NCI-H2196 treated with DMSO at 0.1 percent for 48 hours (cell line): Measurements from ENCODE around the gene CAPN9.
A peak's percentile ranks its signal among the peaks of the same experiment; 100 is the strongest.
"Not testable (repeated sequence)": the region's sequence is repeated elsewhere in the genome, so short reads cannot be mapped to it uniquely, and the experiment has no call there.

Experiments
- DNase-seq: peaks from one replicate; lab custom pipeline; 2025; ENCODE audit not compliant: unreplicated experiment; lab: John Stamatoyannopoulos, UW

The CAPN9 gene

DNA sequence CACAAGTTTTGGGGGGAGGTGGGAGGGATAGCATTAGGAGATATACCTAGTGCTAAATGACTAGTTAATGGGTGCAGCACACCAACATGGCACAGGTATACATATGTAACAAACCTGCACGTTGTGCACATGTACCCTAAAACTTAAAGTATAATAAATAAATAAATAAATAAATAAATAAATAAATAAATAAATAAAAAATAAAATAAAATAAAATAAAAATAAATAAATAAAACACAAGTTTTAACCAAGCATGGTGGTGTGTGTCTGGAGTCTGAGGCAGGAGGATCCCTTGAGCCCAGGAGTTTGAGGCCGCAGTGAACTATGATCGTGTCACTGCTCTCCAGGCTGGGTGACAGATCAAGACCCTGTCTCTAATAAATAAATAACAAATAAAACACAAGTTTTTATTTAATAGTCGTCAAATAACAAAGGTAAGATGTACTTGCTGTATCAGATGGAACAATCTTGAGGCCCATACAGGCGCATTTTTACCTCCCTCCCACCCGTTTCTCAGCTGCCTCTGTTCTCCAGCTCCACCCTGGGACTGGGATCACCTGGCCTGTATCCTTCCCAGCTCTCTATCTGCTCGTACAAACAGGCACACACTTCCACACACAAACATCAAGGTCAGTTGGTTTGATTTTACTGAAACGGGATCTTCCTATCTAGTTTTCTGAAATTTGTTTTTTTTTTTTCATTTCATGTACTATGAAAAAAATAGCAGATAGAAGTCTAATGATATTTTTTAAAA lies 20.8 kb downstream of the CAPN9 start:
- not testable (repeated sequence) for DNase-seq

DNA sequence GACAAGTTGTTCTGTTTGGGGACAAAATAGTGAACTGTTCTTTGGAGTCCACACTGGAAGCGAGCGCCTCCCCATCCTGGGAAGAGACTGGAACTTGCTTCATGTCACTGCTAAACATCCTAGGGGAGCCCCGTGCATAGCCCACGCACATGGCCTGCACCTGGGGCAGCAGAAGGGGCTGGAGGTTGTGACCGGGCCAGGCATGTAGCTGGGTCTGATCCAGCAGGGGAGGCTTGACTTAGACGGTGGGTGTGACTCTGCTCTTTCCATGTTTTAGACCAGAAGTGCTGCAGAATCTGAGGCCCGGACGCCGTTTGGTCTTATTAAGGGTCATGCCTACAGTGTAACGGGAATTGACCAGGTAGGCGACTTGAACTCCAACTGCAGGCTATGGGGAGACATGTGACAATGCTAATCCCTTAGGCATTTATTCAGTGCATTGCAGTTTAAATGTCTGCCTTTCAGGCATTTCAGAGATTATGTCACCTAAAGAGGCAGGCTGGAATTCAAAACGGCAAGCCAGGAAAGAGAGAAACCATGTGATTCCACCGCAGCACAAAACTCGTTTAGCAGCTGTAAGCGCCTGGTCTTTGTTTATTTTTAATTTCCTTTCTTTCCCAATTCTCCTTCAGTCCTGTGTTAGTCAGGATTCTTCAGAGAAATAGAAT lies 21.8 kb downstream of the CAPN9 start:
- DNase-seq, result no peak

DNA sequence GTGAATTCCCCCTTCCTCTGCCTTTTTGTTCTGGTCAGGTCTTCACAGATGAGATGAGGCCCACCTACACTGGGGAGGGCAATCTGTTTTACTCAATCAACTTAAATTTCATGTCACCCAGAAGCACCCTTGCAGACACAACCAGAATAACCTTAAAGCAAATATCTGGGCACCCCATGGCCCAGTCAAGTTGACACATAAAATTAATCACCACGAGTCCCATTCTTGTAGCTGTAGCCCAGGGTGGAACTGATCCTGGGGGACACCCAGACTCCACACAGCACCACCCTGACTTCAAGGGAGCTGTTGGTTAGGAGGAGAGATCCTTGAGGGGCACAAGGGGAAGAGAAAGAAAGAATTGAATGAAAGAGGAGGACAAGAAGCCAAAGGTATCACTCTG lies 23.1 kb downstream of the CAPN9 start:
- no peak for DNase-seq

DNA sequence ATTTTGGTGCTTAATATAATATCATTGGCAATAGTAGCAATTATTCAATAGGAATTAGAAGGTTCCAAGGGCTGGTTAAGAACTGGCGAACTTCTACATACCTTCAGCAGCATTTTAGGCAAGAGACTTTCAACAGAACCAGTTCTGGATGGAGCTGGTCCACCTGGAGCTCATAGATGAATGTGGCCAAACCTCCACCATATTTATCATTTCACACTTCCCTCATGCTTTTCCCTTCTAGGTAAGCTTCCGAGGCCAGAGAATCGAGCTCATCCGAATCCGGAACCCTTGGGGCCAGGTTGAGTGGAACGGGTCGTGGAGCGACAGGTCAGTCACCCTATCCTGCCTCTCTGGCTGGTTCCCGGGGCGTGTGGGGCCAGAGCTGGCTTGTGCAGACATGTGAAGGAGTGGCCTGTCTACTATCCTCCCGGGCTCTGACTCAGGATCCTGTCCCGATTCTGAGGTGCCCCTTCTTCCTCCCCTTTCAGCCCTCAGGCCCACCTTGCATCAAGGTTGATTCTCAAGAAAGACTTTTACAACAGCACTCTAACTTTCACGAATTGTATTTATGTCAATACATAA lies 24.7 kb downstream of the CAPN9 start:
- DNase-seq, result no peak

DNA sequence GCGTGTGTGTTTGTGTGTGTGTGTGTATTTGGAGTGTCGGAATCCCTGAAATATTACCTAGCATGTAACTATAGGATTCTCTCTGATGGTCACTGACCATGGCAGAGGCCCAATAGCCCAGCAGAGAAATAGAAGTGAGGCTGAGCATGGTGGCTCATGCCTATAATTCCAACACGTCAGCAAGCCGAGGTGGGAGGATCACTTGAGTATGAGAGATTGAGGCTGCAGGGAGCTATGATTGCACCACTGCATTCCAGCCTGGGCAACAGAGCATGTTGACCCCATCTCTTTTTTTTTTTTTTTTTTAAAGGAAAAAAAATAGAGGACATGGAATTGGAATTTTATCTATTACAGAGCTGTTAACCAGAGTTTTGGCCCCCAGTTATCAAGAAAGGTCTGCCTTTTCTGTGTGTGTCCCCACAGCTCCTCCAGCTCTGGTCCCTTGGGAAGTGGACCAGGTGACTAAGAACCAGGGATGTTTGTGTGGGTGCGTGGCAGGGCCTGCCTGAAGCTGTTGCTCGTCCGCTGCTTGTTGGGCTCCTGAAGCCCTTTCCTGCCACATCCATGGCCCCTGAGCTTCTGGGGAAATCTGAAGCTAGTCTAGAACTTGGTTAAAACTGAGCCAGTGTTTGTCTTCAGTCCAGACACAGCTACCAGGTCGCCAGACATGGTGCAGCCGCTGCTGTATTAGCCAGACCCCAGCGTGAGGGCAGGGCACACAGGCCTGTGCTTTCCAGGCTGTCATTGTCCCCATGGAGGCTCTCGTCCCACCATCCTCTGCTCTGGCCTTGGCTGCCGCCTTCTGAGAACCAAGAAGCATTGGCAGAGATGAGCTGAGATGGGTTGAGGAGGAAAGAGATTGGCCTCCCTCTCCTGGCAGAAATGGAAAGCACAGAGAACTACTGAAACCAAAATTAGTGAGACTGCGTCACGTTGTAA lies 25.5 kb downstream of the CAPN9 start:
- peak; percentile 17 for DNase-seq

DNA sequence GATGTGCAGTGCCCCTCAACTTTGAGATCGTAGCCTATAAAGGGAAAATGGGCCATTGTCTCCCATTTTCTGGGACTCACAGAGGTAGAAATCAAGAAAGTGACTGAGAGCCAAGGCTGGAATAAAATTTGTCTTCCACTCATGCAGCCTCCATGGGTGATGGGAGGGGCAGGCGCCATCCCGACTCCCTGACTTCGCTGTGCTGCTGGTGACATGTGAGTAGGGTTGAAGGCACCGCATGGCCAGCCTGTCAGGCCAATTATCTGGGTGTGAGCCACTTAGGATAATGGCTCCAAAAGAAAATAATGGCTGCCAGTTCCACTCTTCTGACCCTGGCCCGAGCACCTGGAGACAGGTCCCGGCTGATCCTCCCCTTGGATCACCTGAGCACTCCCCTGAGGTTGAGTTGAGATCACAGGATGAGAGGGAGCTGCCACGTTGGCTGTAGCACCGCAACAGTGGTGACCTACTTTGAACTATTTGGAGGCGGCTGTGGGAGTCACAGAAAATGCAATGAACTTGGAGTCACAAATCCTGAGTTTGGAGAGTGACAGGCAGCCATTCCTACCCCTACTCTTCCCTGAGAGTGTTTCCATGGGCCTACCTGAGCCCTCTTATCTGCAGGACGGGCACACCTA lies 26.3 kb downstream of the CAPN9 start:
- DNase-seq, result no peak

DNA sequence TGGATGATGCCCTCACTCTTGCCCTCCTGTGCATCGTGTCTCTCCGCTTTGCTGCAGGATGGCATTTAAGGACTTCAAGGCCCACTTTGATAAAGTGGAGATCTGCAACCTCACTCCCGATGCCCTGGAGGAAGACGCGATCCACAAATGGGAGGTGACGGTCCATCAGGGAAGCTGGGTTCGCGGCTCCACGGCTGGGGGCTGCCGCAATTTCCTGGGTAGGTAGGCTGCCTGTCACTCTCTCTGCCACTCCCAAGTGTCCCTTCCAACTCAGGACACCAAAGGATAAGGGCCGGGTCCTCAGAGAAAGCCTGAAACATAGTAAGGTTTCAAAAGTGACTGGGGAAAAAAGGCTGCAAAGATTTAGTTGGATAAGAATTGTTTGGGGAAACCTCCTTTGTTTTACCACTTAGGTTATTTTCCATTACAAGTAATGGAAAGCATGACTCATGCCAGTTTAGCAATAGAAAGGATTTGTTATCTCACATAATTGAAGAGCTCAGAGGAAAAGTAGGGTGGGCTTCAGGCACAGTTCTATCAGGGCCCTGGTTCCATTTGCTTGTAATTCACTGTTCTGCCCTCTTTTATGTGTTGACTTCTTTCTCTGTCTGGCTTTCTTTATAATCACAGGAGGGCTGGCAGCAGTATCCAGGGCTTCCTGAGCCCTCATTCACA lies 31.9 kb downstream of the CAPN9 start:
- no peak for DNase-seq

DNA sequence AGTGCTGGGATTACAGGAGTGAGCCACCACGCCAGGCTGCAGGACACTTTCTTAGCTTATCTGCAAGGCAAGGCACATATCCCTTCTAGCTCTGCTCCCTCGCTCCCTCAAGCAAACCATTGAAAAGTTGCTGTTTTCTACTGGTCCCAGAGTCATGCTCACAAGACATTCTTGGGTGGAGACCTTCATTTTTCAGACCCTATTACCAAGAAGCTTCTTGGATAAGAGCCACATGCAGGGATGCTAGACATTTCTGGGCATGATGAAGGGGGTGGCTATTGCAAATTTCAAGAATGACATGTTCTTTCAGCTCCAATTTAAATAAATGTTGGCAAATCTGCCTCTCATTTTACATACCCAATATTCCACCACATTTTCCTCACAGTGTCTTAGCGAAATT lies 33.9 kb downstream of the CAPN9 start:
- no peak for DNase-seq

DNA sequence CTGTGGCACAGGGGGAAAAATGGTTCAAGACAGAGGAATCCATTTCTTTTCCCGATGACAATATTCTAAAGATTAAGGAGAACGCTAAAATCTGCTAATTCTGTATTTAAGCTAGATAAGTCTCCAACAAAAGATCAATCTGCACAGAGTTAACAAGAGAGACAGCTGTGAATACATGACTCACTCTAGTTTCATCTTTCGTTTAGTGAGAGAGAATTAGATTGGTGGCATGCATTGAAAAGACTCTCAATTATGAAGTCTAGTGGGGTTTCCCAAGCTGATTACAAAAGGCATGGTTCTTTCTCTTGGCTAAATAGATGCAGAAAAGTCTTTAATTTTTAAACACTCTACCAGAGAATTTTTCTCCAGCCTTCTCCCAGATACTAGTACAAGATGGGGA lies 34.4 kb downstream of the CAPN9 start:
- DNase-seq, result no peak

DNA sequence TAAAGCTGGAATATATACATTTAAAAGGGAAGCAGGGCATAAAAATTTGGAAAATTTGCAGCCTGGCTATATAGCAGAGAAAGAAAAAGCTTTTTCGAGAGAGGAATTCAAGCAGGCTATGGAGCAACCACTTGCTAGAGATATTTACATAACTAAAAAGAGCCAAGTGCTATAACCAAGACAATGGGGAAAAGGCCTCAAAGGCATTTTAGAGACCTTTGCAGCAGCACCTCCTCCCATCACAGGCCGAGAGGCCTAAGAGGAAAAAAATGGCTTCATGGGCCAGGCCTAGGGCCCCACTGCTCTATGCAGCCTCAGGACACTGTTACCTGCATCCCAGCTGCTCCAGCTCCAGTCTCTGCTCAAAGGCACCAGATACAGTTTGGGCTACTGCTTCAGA lies 37.0 kb downstream of the CAPN9 start:
- no peak for DNase-seq

DNA sequence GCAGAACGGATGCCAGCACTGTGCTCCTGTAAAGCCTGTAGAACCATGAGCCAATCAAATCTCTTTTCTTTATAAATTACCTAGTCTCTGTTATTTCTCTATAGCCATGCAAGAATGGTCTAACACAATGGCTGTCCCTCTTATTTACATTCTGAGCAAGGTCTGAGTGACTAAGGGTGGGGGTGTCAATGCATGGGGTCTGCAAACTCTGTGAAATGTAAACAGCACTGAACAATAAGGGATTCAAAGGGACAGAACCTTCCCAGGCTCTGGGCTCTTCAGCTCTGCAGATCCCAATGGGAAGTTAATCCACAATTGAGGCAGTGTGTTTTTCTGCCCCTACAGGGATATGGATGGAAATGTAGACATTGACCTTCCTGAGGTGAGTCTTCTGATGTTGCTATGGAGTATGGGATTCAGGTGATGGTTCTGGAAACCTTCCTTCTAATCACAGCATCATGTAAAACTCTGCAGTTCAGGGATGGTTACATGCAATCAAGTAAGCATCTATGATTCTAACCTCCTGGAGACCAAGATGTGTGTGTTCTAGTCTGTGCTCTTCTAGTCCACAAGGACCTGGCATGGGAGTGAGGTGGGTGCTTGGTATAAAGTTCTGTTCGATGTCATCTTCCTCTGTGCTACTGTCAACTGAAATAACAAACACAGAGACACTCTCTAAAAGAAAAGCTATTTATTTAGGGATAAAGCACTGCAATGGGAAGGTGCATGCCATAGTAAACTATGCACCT lies 38.6 kb downstream of the CAPN9 start:
- no peak for DNase-seq

DNA sequence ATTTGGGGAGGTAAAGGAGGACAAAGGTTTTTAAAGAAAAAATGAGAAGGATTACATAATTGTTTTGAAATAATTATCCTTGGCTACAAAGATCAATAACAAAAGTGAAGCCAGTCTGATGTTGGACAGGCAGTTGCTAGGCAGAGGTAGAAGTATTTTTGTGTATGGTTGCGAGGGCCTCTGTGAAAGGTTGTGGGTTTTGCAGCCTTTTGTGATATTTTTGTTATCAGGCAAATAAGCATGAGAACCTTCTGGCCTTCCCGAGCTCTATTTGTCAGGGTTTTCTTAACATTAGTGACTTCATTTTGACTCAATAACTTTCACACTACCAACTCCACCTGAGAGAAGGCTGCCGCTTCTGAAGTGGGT lies 39.2 kb downstream of the CAPN9 start:
- no peak for DNase-seq

DNA sequence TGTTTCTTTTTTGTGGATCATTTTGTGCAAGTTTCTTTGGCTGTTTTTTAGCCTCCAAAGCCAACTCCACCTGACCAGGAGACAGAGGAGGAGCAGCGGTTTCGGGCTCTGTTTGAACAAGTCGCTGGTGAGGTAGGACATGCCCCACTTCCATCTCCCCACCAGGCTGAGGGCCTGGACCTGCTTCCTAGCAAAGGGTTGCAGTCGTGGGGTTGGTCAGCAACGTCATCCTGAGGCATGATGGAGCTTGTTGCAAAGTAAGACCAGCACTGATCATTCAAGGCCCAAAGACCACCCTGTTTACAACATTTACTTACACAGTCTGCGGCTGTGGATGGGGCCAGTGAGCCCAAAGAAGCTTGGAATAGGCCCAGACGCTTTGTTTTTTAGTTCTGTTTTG lies 40.3 kb downstream of the CAPN9 start:
- no peak for DNase-seq

DNA sequence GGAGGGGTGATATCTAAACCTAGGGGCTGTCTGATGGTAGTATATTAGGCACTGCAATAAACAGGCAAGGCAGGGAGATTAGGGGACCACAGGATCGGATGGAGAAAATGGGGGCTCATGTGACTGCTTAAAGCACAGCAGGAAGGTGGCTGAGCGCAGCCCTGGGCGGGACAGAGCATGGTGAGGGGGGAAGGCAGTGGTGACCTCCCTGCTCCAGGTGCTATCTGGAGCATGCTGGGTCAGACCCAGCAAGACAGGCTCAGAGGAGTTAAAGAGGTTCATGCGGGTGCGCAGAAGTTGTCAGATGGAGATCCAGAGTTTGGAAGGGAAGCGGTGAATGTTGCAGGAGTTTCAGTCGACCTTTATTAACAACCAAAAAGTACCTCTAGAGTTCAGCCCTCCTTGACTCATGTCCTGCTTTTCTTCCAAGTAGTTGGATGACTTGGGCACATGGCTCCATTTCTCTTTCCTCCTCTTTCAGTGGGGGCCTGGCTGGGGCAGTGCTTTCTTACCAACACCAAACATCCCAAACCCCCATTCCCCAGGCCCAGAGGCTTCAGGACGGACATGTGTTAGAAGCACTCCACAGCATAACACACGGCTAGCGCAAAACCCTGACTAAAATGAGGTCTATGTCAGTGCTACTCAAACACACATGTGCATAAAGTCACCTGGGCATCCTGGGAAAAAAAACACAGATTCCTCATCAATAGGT lies 41.5 kb downstream of the CAPN9 start:
- no peak for DNase-seq

DNA sequence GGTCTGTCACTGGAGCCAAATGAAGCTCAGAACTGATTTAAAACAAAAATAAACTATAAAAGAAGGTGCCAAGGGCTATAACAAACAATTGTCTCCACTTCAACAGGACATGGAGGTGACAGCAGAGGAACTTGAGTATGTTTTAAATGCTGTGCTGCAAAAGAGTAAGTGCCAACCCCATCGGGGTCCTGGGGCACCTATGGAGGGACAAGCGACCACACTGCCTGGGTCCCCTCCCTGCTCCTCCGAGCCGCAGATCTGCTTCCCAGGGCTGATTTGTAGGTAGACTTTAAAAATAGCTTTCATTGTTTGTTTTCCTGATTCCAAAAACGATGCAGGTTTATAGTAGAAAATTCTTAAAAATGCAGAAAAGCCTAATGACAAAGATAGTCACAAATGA lies 42.8 kb downstream of the CAPN9 start:
- no peak for DNase-seq

DNA sequence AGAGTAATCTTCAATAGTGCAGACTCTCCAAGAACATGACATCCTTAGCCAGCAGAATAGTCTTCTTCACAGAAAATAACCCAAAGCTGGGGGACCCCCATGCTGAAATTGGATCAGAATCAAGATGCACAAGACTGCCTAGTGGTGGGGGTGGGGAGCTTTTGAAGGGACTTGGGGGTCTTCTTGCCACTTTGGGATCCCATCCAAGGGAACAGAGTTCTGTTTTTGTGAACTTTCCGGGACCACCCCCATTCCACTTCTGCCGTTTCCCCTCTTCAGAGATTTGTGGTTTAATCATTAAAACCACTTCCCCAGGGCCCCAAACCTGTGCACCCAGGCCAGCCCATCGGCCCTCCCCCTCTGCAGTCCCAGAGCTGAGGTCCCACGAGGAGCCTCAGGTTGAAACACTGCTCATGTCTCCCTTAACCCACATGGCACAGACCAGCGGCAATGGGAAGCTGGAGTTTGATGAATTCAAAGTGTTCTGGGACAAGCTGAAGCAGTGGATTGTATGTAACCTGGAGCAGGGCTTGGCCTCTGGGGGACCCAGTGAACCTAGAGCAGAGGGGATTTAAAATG lies 44.9 kb downstream of the CAPN9 start:
- no peak for DNase-seq

DNA sequence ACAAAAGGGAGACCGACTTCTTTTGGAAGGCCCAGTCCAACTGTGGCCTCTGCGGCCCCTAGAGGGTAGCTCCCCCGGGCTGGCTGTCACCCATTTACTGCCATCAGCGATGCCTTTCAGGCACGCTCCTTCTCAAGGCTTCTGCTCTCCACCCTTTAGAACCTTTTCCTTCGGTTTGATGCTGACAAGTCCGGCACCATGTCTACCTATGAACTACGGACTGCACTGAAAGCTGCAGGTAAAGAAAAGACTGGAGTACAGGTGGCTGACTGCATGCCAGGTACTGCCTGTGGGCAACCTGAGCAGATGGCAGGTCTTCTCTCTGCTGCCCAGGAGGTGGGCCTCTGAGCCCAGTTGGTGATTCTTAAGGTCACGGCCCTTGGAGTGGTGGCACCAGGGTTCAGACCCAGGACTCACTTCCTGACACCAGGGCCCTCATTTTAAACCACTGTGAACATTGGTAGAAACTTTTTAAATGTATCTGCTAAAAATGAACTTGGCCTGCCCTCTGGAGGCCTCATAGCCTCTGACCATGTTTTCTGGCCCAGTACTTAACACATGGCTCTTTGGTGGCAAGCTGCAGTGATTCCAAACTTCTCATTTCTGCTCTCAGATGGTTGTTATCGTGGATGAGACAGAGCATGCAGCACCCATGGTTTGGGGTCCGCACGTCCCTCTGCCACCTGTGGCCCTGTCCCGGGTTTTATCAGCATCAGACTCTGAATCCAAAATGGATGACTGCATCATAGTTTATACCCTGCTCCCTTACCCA lies 45.7 kb downstream of the CAPN9 start:
- no peak for DNase-seq

DNA sequence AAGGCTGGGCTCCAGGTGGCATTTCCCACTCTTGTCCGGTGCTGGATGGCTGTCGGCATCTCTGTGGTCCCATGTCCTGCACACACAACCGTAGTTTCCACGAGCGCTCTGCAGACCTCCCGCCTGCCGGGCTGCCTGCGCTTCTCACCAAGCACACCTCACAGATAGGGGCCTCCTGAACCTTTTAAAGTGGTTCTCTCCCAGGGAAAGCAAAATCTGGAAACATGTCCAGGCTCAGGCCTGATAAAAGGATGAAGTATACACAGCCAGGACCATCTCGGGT lies 46.2 kb downstream of the CAPN9 start:
- no peak for DNase-seq
